Measurements from ENCODE around the gene PAX3.

GRCh38 chr2:222228054-222228453 lies 70.7 kb downstream of the PAX3 start:
- no peak for TF ChIP-seq CTCF (IDR thresholded peaks at IDR 0.05)
- no peak for TF ChIP-seq POLR2A (IDR thresholded peaks at IDR 0.05)

All from suprapubic skin (tissue), 3 donors.